K562 (cell line): ENCODE data around the gene MYO5C. TPM values are rescaled to one million over a fixed set of nuclear protein-coding genes. Genes with fewer than 3 reads are reported as not detected.

Experiments
- ATAC-seq: fragments of 200-7000 bp; cut with Tn5 transposase; 3 replicates; pipeline ENCODE4 v1.9.1; 2020; ENCODE audit warnings: moderate library complexity
- BruUV-seq: library from RNA; stranded (reverse); fragments of 400-500 nt; replicated peaks from 2 replicates; lab custom pipeline; 2021; lab: Mats Ljungman, UMichigan
- CTCF ChIA-PET: fragments of 300-600 bp; formaldehyde crosslinking; extraction: SDS; loops from one replicate; lab custom pipeline; 2021; ENCODE audit warnings: low intra/inter-chr PET ratio; lab: Yijun Ruan, JAX
- POLR2A ChIA-PET: fragments of 300-600, 350-650 bp; sonication (Branson Sonifier 250); formaldehyde crosslinking; extraction: SDS; loops from one replicate; lab custom pipeline; 2021; ENCODE audit warnings: antibody characterized with exemption, inconsistent platforms; lab: Yijun Ruan, JAX
- DNase-seq, 4 experiments: peaks; one replicate each; pipeline versions ENCODE4 v3.0.0 to v3.0.0-alpha.2; 2011 to 2018; ENCODE audit warnings: low spot score in 3 of 4, mixed read lengths in 3 of 4; ENCODE audit errors: extremely low read depth in 1 of 4
- FAIRE-seq: peaks from 2 replicates; lab custom pipeline; 2011; peaks lifted over from hg19 to GRCh38; lab: Jason Lieb, UNC
- H2AFZ ChIP-seq: 2 replicates; pipeline ENCODE4 v1.6.0; 2011; ENCODE audit warnings: low read depth, low read length, control low read depth, inconsistent platforms
- H3K27ac ChIP-seq: fragments of 200-600 bp; 3 replicates; pipeline ENCODE4 v1.8.0; 2011; ENCODE audit warnings: low read depth, mild to moderate bottlenecking, control low read depth, inconsistent platforms, low read length, moderate library complexity, mixed read lengths; ENCODE audit errors: extremely low read depth
- H3K27me3 ChIP-seq, 2 experiments: fragments of 300-600 bp in 1 of 2; 2 replicates in 1 of 2; 3 replicates in 1 of 2; pipeline versions ENCODE4 v1.6.0 to v1.8.0; 2011; ENCODE audit warnings: inconsistent platforms in 2 of 2, low read length in 2 of 2, mild to moderate bottlenecking in 1 of 2, mixed read lengths in 1 of 2, moderate library complexity in 1 of 2; ENCODE audit not compliant: control insufficient read depth in 2 of 2, insufficient read depth in 2 of 2
- H3K36me3 ChIP-seq: fragments of 300-600 bp; 3 replicates; pipeline ENCODE4 v1.8.0; 2011; ENCODE audit warnings: mild to moderate bottlenecking, low read length, inconsistent platforms; ENCODE audit not compliant: control insufficient read depth, insufficient read depth
- H3K4me1 ChIP-seq, 2 experiments: fragments of 200-600 bp in 1 of 2; replicated peaks in 1 of 2; 2 replicates in 1 of 2; 3 replicates in 1 of 2; pipeline versions ENCODE4 v1.5.1 to v1.8.0; 2011; ENCODE audit warnings: inconsistent platforms in 2 of 2, low read length in 2 of 2, mild to moderate bottlenecking in 1 of 2, mixed read lengths in 1 of 2, moderate library complexity in 1 of 2; ENCODE audit not compliant: control insufficient read depth in 2 of 2, insufficient read depth in 2 of 2
- H3K4me2 ChIP-seq: 2 replicates; pipeline ENCODE4 v1.6.1; 2011; ENCODE audit warnings: low read length, control low read depth, inconsistent platforms, mixed read lengths; ENCODE audit not compliant: insufficient read depth
- H3K4me3 ChIP-seq: fragments of 200-600 bp; sonication (generic), shearing (Covaris generic); 2 replicates; pipeline ENCODE4 v1.5.1; 2016; ENCODE audit warnings: control low read depth, inconsistent platforms
- H3K79me2 ChIP-seq: fragments of 200-600 bp; 3 replicates; pipeline ENCODE4 v1.8.0; 2011; ENCODE audit warnings: low read length, inconsistent platforms; ENCODE audit not compliant: control insufficient read depth, insufficient read depth
- H3K9ac ChIP-seq, 2 experiments: 2 replicates each; pipeline versions ENCODE4 v1.6.0 to v1.6.1; 2011; ENCODE audit warnings: low read depth in 2 of 2, low read length in 2 of 2, control low read depth in 1 of 2, inconsistent platforms in 1 of 2, mild to moderate bottlenecking in 1 of 2, mixed read lengths in 1 of 2; ENCODE audit not compliant: insufficient read depth in 1 of 2
- H3K9me1 ChIP-seq: one replicate; pipeline ENCODE4 v1.6.0; 2011; ENCODE audit warnings: inconsistent platforms, mild to moderate bottlenecking, low read length, moderate library complexity; ENCODE audit not compliant: control insufficient read depth, insufficient read depth
- H3K9me3 ChIP-seq: replicated peaks from 2 replicates; pipeline ENCODE4 v1.5.1; 2011; ENCODE audit warnings: low read depth, low read length, inconsistent platforms; ENCODE audit not compliant: control insufficient read depth, insufficient read depth
- H4K20me1 ChIP-seq: replicated peaks from 2 replicates; pipeline ENCODE4 v1.6.1; 2011; ENCODE audit warnings: low read length, inconsistent platforms, mixed read lengths; ENCODE audit not compliant: control insufficient read depth, insufficient read depth
- PRPF4 ChIP-seq: fragments of 200-400 bp; formaldehyde crosslinking; IDR thresholded peaks from one replicate; pipeline ENCODE4 v1.6.1; 2017; ENCODE audit warnings: low read length, low read depth, mild to moderate bottlenecking; ENCODE audit not compliant: insufficient read depth, poor library complexity, severe bottlenecking
- SRF ChIP-seq, 2 experiments: fragments of 250-450, 450-650 bp in 1 of 2; sonication (Bioruptor Pico) in 1 of 2; sonication (generic) in 1 of 2; formaldehyde crosslinking; IDR thresholded peaks; 2 replicates each; pipeline versions ENCODE4 v1.5.0 to v1.5.1; 2020 to 2022; ENCODE audit warnings: mild to moderate bottlenecking in 1 of 2, missing genetic modification reagents in 1 of 2
- VEZF1 ChIP-seq: fragments of 200-800 bp; sonication (Bioruptor generic); IDR thresholded peaks from 2 replicates; pipeline ENCODE4 v1.6.1; 2017; ENCODE audit warnings: missing genetic modification characterization, missing compliant biosample characterization
- ZNF224 ChIP-seq: sonication (generic); formaldehyde crosslinking; IDR thresholded peaks from 2 replicates; pipeline ENCODE4 v1.8.0; 2022; ENCODE audit warnings: mild to moderate bottlenecking, missing genetic modification reagents
- WGBS: fragments of 100-300 bp; shearing (Covaris generic); methylation state at CpG from one replicate; pipeline ENCODE4 v1.1.6; 2016; ENCODE audit warnings: low coverage, mixed read lengths; ENCODE audit not compliant: insufficient coverage; ENCODE audit errors: missing lambda C conversion rate; 5-methylcytosine and 5-hydroxymethylcytosine counted together
- in situ Hi-C: fragments of 300-500 bp; cut with MboI; formaldehyde crosslinking; loops from 4 replicates; pipeline ENCODE4 v1.15.0; 2018; ENCODE audit warnings: inconsistent platforms, mixed read lengths
- intact Hi-C: fragments of 100-400 bp; cut with micrococcal nuclease; formaldehyde crosslinking; loops from 2 replicates; pipeline ENCODE4 v1.14.2; 2022
- polyA plus RNA-seq, 8 experiments: library from polyadenylated mRNA; depleted of rRNA in 4 of 8; stranded (reverse) in 5 of 8; unstranded in 3 of 8; fragments of >200 nt; fragmentation: Nextera tagmentation in 2 of 8; fragmentation: Illumina TruSeq in 1 of 8; extraction: Ambion mirVana in 2 of 8; extraction: Trizol in 1 of 8; gene quantifications; 2 replicates each; pipeline versions ENCODE4 v1.2.1 to v1.2.3, GENCODE V29; 2011 to 2014; ENCODE audit warnings: inconsistent platforms in 1 of 8, missing spikeins in 1 of 8
- total RNA-seq, 7 experiments: library from RNA; depleted of rRNA in 6 of 7; stranded (reverse); fragments of >200 nt in 6 of 7; fragmentation: Illumina TruSeq in 2 of 7; extraction: Trizol in 2 of 7; gene quantifications; 2 replicates each; pipeline versions ENCODE4 v1.2.1 to v1.2.3, GENCODE V29; 2011 to 2021; ENCODE audit warnings: low replicate concordance in 1 of 7

Gene MYO5C
- total and polyA plus RNA-seq, 9 of the 15 experiments (the other 6 are each of a cell fraction or from before 2014, with no cell fraction given) = 0.01 to 0.24 TPM; not detected in 7

- H3K79me2 ChIP-seq = no peaks in the 10 kb centered on the region
- H3K36me3 ChIP-seq = no peaks in the 10 kb centered on the region
- FAIRE-seq (no peak), DNase-seq (peak in 1 of 4 experiments; percentile 7)
- H3K27me3 ChIP-seq = peaks cover 23 to 63% of the 10 kb centered on the region in 2 experiments; a peak in 4 of 5 replicates
- no peaks in the 10 kb centered on the region for H3K9me3 ChIP-seq
- H3K9me1 ChIP-seq = no peaks in the 10 kb centered on the region
- POLR2A ChIA-PET = interaction anchor here (0.6 to 0.8 kb wide), 2 partner anchors 13 to 491 kb away, joined by 4 to 6 read pairs; no protein-coding TSS in a partner anchor
- H3K4me3 ChIP-seq = no peak overlapping the region
- H3K27ac ChIP-seq = no peak overlapping the region
- no peaks in the 10 kb centered on the region for H4K20me1 ChIP-seq
- no peak overlapping the region for H3K9ac ChIP-seq
- intact Hi-C loops = no loop called here
- no peak for TF ChIP-seq ZNF224
- peak; percentile 61; the same call in 1 of the 2 replicates for TF ChIP-seq VEZF1
- peak in 1 of 2 experiments; percentile 82; a peak in 2 of 4 replicates for TF ChIP-seq SRF (CRISPR knock-in tag; IDR thresholded peaks at IDR 0.05)
- no peak for TF ChIP-seq PRPF4
- TF ChIP-seq, all 486 proteins: peak for 2
- in situ Hi-C loops = loop anchor here (25.0 kb wide), 1 partner anchor 926 kb away; no protein-coding TSS in a partner anchor
- ATAC-seq = peak; percentile 69; the same call in 2 of the 3 replicates
- Histone ChIP-seq H2AFZ (no peak overlapping the region), H3K4me1 (no peaks in the 10 kb centered on the region), H3K4me2 (no peak overlapping the region)
- BruUV-seq = no TSS peak
- WGBS = 4% methylated on average over 7 of the region's 8 CpGs
- CTCF ChIA-PET = no interaction called here
Measured at GRCh38 chr15:52261498-52262242, 33.9 kb downstream of the MYO5C start.
